H1 (cell line): Measurements from ENCODE around the gene CBR3.

Experiments
- CEBPB ChIP-seq: IDR thresholded peaks from 2 replicates; pipeline ENCODE4 v1.6.1; 2012; ENCODE audit warnings: low read depth, low read length
- CTCF ChIP-seq, 3 experiments: IDR thresholded peaks; 1 replicate in 2 of 3; 2 replicates in 1 of 3; pipeline versions ENCODE4 v1.5.1 to v1.6.1; 2011; ENCODE audit warnings: low read length in 3 of 3, mild to moderate bottlenecking in 3 of 3, inconsistent platforms in 2 of 3, low read depth in 1 of 3, moderate library complexity in 1 of 3; ENCODE audit not compliant: insufficient read depth in 1 of 3; ENCODE audit errors: control extremely low read depth in 1 of 3
- EP300 ChIP-seq, 2 experiments: IDR thresholded peaks; 1 replicate in 1 of 2; 2 replicates in 1 of 2; pipeline ENCODE4 v1.6.1; 2011 to 2012; ENCODE audit warnings: low read depth in 2 of 2, low read length in 2 of 2, mild to moderate bottlenecking in 2 of 2, borderline replicate concordance in 1 of 2, inconsistent platforms in 1 of 2, moderate library complexity in 1 of 2
- JUN ChIP-seq: IDR thresholded peaks from 2 replicates; pipeline ENCODE4 v1.6.1; 2011; ENCODE audit warnings: low read depth, mild to moderate bottlenecking, improper control_type of control experiment, low read length
- JUND ChIP-seq: IDR thresholded peaks from 2 replicates; pipeline ENCODE4 v1.6.1; 2011; ENCODE audit warnings: mild to moderate bottlenecking, improper control_type of control experiment, low read length
- KDM1A ChIP-seq: fragments of 200-600, 300-600 bp; sonication (generic); IDR thresholded peaks from 2 replicates; pipeline ENCODE4 v1.7.1; 2016; ENCODE audit warnings: mild to moderate bottlenecking, low read length, borderline replicate concordance
- POLR2A ChIP-seq, 2 experiments: IDR thresholded peaks; 1 replicate in 1 of 2; 2 replicates in 1 of 2; pipeline ENCODE4 v1.6.1; 2011; ENCODE audit warnings: low read depth in 2 of 2, low read length in 2 of 2, mild to moderate bottlenecking in 2 of 2; ENCODE audit errors: control extremely low read depth in 1 of 2
- POLR2AphosphoS5 ChIP-seq: IDR thresholded peaks from 2 replicates; pipeline ENCODE4 v1.6.1; 2011; ENCODE audit warnings: low read depth, low read length
- RAD21 ChIP-seq, 2 experiments: IDR thresholded peaks in 1 of 2; conservative IDR thresholded peaks in 1 of 2; 2 replicates each; pipeline ENCODE4 v1.6.1; 2011; ENCODE audit warnings: low read depth in 2 of 2, low read length in 2 of 2, improper control_type of control experiment in 1 of 2, inconsistent platforms in 1 of 2, mild to moderate bottlenecking in 1 of 2, moderate library complexity in 1 of 2
- RBBP5 ChIP-seq: IDR thresholded peaks from 2 replicates; pipeline ENCODE4 v1.7.1; 2012; ENCODE audit warnings: low read depth, mild to moderate bottlenecking, inconsistent platforms, low read length, moderate library complexity, borderline replicate concordance
- YY1 ChIP-seq: IDR thresholded peaks from 2 replicates; pipeline ENCODE4 v1.6.1; 2011; ENCODE audit warnings: low read depth, mild to moderate bottlenecking, low read length

GRCh38 chr21:36115138-36115730 lies 19.6 kb upstream of the CBR3 start:
- TF ChIP-seq CTCF (IDR thresholded peaks at IDR 0.05; ENCODE audit: control extremely low read depth in 1 of 3, insufficient read depth in 1 of 3, low read depth in 1 of 3, low read length in 3 of 3) (no peak), JUN (no peak), POLR2AphosphoS5 (no peak), RAD21 (IDR thresholded peaks at IDR 0.05 in 1 of 2, conservative IDR thresholded peaks at IDR 0.05 in 1 of 2; ENCODE audit: low read depth in 2 of 2, low read length in 2 of 2) (no peak), YY1 (no peak), CEBPB (no peak), POLR2A (IDR thresholded peaks at IDR 0.05; ENCODE audit: control extremely low read depth in 1 of 2, low read depth in 2 of 2, low read length in 2 of 2) (no peak), JUND (no peak), KDM1A (no peak), RBBP5 (no peak), EP300 (IDR thresholded peaks at IDR 0.05; ENCODE audit: borderline replicate concordance in 1 of 2, low read depth in 2 of 2, low read length in 2 of 2) (no peak)
